Dermis blood vessel endothelial cell (primary cell): ENCODE measurements around the gene ANKRD33B. TPM values are rescaled to one million over a fixed set of nuclear protein-coding genes. Genes with fewer than 3 reads are reported as not detected.
"Not testable (repeated sequence)": the region's sequence is repeated elsewhere in the genome, so short reads cannot be mapped to it uniquely, and the experiment has no call there.

Experiments used
- DNase-seq: peaks from one replicate; pipeline ENCODE4 v3.0.0; 2010
- total RNA-seq: library from RNA; depleted of rRNA; stranded (reverse); fragments of >200 nt; gene quantifications from 2 replicates; pipeline ENCODE4 v1.2.3, GENCODE V29; 2014

ANKRD33B gene
- total RNA-seq, 1 donor from 2014 or later = 2.0 TPM

GRCh38 chr5:10537624-10538023 lies 26.2 kb upstream of the ANKRD33B start:
- DNase-seq = no peak

- DNase-seq = no peak
Observed at GRCh38 chr5:10538103-10538788, 25.6 kb upstream of the ANKRD33B start.

- peak; percentile 42 for DNase-seq
Observed at GRCh38 chr5:10538789-10539686, 24.8 kb upstream of the ANKRD33B start.

- peak; percentile 29 for DNase-seq
Observed at GRCh38 chr5:10539687-10539998, 24.2 kb upstream of the ANKRD33B start.

- no peak for DNase-seq
Observed at GRCh38 chr5:10540036-10540544, 23.8 kb upstream of the ANKRD33B start.

- DNase-seq = no peak
Observed at GRCh38 chr5:10540951-10541646, 22.8 kb upstream of the ANKRD33B start.

- DNase-seq = peak; percentile 22
Observed at GRCh38 chr5:10542055-10542550, 21.8 kb upstream of the ANKRD33B start.

GRCh38 chr5:10543585-10544040 lies 20.3 kb upstream of the ANKRD33B start:
- no peak for DNase-seq

GRCh38 chr5:10545084-10545483 lies 18.8 kb upstream of the ANKRD33B start:
- DNase-seq = no peak

- no peak for DNase-seq
Observed at GRCh38 chr5:10546186-10546585, 17.7 kb upstream of the ANKRD33B start.

GRCh38 chr5:10548418-10549122 lies 15.3 kb upstream of the ANKRD33B start:
- DNase-seq = no peak

- not testable (repeated sequence) for DNase-seq
Observed at GRCh38 chr5:10549123-10549514, 14.8 kb upstream of the ANKRD33B start.

GRCh38 chr5:10550222-10550995 lies 13.5 kb upstream of the ANKRD33B start:
- DNase-seq = no peak

GRCh38 chr5:10551782-10552138 lies 12.1 kb upstream of the ANKRD33B start:
- no peak for DNase-seq

GRCh38 chr5:10552183-10553143 lies 11.4 kb upstream of the ANKRD33B start:
- peak; percentile 42 for DNase-seq

GRCh38 chr5:10553476-10553875 lies 10.4 kb upstream of the ANKRD33B start:
- no peak for DNase-seq

GRCh38 chr5:10555277-10555684 lies 8.6 kb upstream of the ANKRD33B start:
- DNase-seq = peak; percentile 64

- DNase-seq = peak; percentile 23
Observed at GRCh38 chr5:10556289-10556807, 7.5 kb upstream of the ANKRD33B start.

- no peak for DNase-seq
Observed at GRCh38 chr5:10556893-10557746, 6.8 kb upstream of the ANKRD33B start.
